Glutamatergic neuron (in vitro differentiated cells): ENCODE measurements around the gene TLE1. TPM values are rescaled to one million over a fixed set of nuclear protein-coding genes. Genes with fewer than 3 reads are reported as not detected.

Source experiments
- DNase-seq: peaks from one replicate; pipeline ENCODE4 v3.0.0; 2022
- H3K27ac Mint-ChIP-seq: one replicate; pipeline ENCODE4 v1.8.0; 2020; ENCODE audit warnings: mild to moderate bottlenecking, mixed read lengths, inconsistent platforms; ENCODE audit not compliant: unreplicated experiment
- H3K27me3 Mint-ChIP-seq: one replicate; pipeline ENCODE4 v1.8.0; 2020; ENCODE audit warnings: mild to moderate bottlenecking, moderate library complexity, mixed read lengths, inconsistent platforms; ENCODE audit not compliant: unreplicated experiment
- H3K36me3 Mint-ChIP-seq: one replicate; pipeline ENCODE4 v1.8.0; 2020; ENCODE audit warnings: mild to moderate bottlenecking, mixed read lengths, inconsistent platforms; ENCODE audit not compliant: unreplicated experiment
- H3K4me1 Mint-ChIP-seq: one replicate; pipeline ENCODE4 v1.8.0; 2020; ENCODE audit warnings: mild to moderate bottlenecking, low read depth, mixed read lengths, inconsistent platforms; ENCODE audit not compliant: unreplicated experiment
- H3K4me3 Mint-ChIP-seq: one replicate; pipeline ENCODE4 v1.8.0; 2020; ENCODE audit warnings: mild to moderate bottlenecking, mixed read lengths, inconsistent platforms; ENCODE audit not compliant: unreplicated experiment
- H3K9me3 Mint-ChIP-seq: one replicate; pipeline ENCODE4 v1.8.0; 2020; ENCODE audit warnings: mild to moderate bottlenecking, moderate library complexity, mixed read lengths, inconsistent platforms; ENCODE audit not compliant: unreplicated experiment
- CTCF ChIP-seq: fragments of 200-600 bp; sonication (generic); IDR thresholded peaks from one replicate; pipeline ENCODE4 v1.5.0; 2021; ENCODE audit not compliant: partially characterized antibody, unreplicated experiment
- total RNA-seq: library from RNA; stranded (reverse); fragmentation: NEBNext Ultra II Directional; extraction: Animal tissue kit (Norgen Biotek cat#: 25700); gene quantifications from one replicate; pipeline ENCODE4 v1.2.1, GENCODE V29; 2021; ENCODE audit not compliant: unreplicated experiment

TLE1 gene
- total RNA-seq, 1 donor from 2014 or later: 345 TPM

- TF ChIP-seq CTCF: no peak
- DNase-seq: no peak
- no peaks in the 10 kb centered on the region for H3K36me3 Mint-ChIP-seq
- H3K27ac Mint-ChIP-seq: no peak overlapping the region
- no peak overlapping the region for H3K4me3 Mint-ChIP-seq
- no peaks in the 10 kb centered on the region for H3K27me3 Mint-ChIP-seq
- H3K4me1 Mint-ChIP-seq: no peaks in the 10 kb centered on the region
- no peaks in the 10 kb centered on the region for H3K9me3 Mint-ChIP-seq
Measured at GRCh38 chr9:81722277-81722676, 32.9 kb upstream of the TLE1 start.

DNA sequence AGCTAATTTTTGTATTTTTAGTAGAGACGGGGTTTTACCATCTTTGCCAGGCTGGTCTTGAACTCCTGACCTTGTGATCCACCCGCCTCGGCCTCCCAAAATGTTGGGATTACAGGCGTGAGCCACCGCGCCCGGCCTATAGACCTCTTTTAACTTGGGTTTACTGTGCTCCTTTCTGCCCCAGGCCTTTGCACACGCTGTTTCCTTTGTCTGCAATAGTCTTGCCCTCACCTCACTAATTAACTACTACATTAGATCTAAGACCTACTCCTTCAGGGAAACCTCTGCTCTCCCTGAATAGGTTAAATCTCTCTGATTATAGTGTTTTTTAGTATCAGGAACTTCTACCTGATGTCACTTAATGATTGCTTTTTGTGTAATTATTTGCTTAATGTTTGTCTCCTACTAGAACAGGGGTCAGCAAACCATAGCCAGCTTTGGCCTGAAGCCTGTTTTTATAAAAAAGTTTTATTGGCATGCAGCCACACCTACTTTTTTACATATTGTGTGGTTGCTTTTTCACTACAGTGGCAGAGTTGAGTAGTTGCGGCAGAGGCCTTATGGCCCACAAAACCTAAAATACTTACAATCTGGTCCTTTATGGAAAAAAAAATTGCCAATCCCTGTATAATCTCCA, 31.2 kb upstream of the TLE1 start:
- H3K36me3 Mint-ChIP-seq: no peaks in the 10 kb centered on the region
- no peak overlapping the region for H3K4me3 Mint-ChIP-seq
- no peak for TF ChIP-seq CTCF

DNA sequence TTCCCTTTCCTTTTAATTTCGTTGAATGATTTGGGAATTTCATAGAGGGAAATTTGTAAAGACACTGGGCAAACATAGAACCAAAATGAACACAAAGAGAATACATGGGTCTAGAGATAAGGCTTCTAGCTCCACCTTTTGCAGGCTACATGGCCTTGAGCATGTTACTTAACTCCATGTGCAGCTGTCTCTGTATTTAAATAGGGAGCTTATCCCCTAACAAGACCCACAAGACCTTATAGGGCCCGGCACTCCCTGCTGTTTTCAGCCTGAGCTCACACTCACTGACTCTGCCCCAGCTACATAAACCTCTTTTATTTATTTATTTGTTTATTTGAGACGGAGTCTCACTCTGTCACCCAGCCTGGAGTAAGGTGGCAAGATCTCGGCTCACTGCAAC, 30.6 kb upstream of the TLE1 start:
- Mint-ChIP-seq H3K4me1 (no peaks in the 10 kb centered on the region), H3K36me3 (no peaks in the 10 kb centered on the region), H3K27ac (no peak overlapping the region), H3K9me3 (no peaks in the 10 kb centered on the region), H3K4me3 (no peak overlapping the region), H3K27me3 (no peaks in the 10 kb centered on the region)
- no peak for TF ChIP-seq CTCF
- DNase-seq: no peak

More for the DNA sequence above, 31.2 kb upstream of the TLE1 start:
- DNase-seq: no peak
- Mint-ChIP-seq H3K27me3 (no peaks in the 10 kb centered on the region), H3K27ac (no peak overlapping the region), H3K4me1 (no peaks in the 10 kb centered on the region), H3K9me3 (no peaks in the 10 kb centered on the region)

- H3K27me3 Mint-ChIP-seq: no peaks in the 10 kb centered on the region
- no peak for TF ChIP-seq CTCF
- H3K4me3 Mint-ChIP-seq: no peak overlapping the region
Measured at GRCh38 chr9:81718244-81718643, 28.9 kb upstream of the TLE1 start.

DNA sequence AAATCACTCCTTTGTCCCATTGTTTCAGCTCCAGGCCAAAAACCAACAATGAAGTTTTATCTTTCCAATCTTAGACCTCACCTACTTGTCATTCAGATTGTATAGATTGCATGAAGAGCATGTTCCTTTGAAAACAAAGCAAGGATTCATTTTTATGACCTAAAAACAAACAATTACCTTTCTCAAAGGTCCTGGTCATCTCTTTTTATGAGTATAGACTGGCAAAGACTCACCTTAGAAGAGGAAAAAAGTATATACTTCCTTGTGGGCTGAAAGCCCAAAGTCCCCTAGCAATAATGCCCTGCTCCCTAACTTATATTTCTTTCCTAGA, 28.4 kb upstream of the TLE1 start:
- H3K27me3 Mint-ChIP-seq: no peaks in the 10 kb centered on the region
- H3K36me3 Mint-ChIP-seq: no peaks in the 10 kb centered on the region
- H3K27ac Mint-ChIP-seq: no peak overlapping the region
- no peaks in the 10 kb centered on the region for H3K9me3 Mint-ChIP-seq
- H3K4me1 Mint-ChIP-seq: no peaks in the 10 kb centered on the region
- H3K4me3 Mint-ChIP-seq: no peak overlapping the region
- DNase-seq: no peak
- TF ChIP-seq CTCF: no peak

More at GRCh38 chr9:81718244-81718643, 28.9 kb upstream of the TLE1 start:
- Mint-ChIP-seq H3K9me3 (no peaks in the 10 kb centered on the region), H3K27ac (no peak overlapping the region), H3K4me1 (no peaks in the 10 kb centered on the region), H3K36me3 (no peaks in the 10 kb centered on the region)
- no peak for DNase-seq
